Myocyte (in vitro differentiated cells): ENCODE results near the gene ANKS1A. TPM values are rescaled to one million over a fixed set of nuclear protein-coding genes. Genes with fewer than 3 reads are reported as not detected.
"Not testable (repeated sequence)": the region's sequence is repeated elsewhere in the genome, so short reads cannot be mapped to it uniquely, and the experiment has no call there.

Source experiments
- DNase-seq: peaks from one replicate; pipeline ENCODE4 v3.0.0-alpha.2; 2012; ENCODE audit warnings: low read depth
- total RNA-seq: library from RNA; depleted of rRNA; stranded (reverse); fragments of >200 nt; gene quantifications from 2 replicates; pipeline ENCODE4 v1.2.3, GENCODE V29; 2014

Gene ANKS1A
- total RNA-seq, 1 donor from 2014 or later, result 70.6 TPM

GRCh38 chr6:35096129-35096862 is 207.2 kb downstream of the ANKS1A start:
- peak; percentile 90 for DNase-seq

DNA sequence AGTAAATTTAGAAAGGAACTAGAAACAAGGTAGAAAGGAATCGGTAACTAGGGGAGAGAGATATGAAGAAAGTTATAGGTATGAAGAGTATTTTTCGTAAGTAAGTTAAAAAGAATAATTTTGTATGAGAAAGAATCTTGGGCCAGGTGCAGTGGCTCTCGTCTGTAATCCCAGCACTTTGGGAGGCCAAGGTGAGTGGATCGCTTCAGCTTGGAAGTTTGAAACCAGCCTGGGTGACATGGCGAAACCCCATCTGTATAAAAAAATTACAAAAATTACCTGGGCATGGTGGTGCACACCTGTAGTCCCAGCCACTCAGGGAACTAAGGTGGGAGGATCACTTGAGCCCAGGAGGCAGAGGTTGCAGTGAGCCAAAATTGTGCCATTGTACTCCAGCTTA is 210.1 kb downstream of the ANKS1A start:
- DNase-seq, result no peak

GRCh38 chr6:35105078-35105477 is 216.0 kb downstream of the ANKS1A start:
- DNase-seq, result no peak

DNA sequence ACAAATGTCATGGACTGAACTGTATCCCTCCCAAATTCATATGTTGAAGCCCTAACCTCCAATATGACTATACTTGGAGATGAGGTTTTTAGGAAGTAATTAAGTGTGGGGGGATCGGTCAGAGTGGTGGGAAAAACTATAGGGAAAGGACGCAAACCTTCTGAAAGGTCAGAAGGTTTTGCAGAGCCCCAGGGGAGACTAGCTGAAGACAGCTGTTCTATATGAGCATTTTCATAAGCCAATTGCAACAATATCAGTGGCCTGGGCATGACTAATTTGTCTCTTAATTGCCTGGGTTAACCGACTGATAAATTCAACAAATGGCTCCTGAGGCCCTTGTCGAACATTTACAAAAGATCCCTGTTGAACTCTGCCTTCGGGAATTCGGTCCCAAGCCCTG is 217.0 kb downstream of the ANKS1A start:
- not testable (repeated sequence) for DNase-seq

DNA sequence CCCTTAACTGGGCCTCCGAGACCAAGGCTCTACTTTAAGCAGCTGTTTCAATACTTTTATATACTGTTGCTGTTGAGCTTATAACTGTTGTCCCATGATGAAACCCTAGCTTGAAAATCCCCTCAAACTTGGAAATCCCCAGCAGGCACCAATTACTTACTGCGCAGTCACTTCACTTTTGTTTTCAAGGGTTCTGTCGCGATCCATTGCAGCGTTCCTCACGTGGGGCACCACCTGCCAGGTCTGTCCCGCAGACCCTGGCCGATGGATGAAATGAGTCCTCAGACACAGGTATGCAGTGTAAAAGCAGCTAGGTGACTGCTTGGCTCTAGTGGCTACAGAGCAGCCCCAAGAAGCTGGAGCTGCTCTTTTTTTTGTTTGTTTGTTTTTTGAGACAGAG is 218.2 kb downstream of the ANKS1A start:
- not testable (repeated sequence) for DNase-seq

GRCh38 chr6:35107761-35108160 is 218.7 kb downstream of the ANKS1A start:
- DNase-seq, result not testable (repeated sequence)

GRCh38 chr6:35108309-35108885 is 219.3 kb downstream of the ANKS1A start:
- no peak for DNase-seq

DNA sequence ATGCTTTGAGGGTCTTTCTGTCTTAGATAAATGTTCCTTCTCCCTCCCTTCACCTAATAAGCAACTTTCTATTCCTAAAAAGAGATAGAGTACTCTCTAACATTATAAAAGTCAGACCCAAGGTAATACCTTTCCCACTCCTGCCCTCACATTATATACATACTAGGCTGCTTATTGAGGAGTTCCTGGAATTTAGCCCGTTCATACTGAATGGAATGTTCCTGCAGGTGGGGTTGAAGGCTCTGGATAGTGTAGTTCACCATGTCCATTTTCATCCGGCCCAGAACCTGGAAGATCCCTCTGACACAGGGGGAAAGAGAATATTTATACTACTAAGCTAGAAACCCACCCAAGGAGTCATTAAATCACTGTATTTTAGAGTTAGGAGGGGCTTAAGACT is 231.7 kb downstream of the ANKS1A start:
- DNase-seq, result no peak

DNA sequence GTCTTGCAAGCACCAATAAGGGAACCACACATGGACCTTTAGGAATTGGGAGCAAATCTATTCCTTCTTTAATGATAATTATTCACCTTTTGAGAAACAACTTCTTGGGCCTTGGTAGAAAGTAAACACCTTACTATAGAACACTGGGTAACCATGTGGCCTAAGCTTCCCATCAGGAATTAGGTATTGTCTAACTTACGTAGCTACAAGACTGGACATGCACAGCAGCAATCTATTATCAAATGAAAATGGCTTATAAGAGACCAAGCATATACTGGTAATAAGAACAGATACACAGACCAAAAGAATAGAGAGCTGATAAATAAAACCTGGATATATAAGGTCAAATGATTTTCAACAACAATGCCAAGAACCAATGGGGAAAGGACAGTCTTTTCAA is 235.3 kb downstream of the ANKS1A start:
- no peak for DNase-seq

DNA sequence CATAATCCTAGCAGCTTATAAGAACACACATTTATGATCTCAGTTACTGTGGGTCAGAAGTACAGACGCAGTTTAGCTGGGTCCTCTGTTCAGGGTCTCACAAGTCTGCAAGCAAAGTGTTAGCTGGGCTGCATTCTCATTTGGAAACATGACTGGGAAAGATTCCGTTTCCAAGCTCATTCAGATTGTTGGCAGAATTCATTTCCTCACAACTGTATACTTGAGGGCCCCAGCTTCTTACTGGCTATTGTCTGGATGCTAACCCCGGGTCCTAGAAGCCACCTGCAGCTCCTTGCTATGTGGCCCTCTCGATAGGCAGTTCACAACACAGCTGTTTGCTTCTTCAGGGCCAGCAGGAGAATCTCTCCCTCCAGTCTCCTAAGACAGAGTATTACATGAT is 239.0 kb downstream of the ANKS1A start:
- DNase-seq, result no peak

DNA sequence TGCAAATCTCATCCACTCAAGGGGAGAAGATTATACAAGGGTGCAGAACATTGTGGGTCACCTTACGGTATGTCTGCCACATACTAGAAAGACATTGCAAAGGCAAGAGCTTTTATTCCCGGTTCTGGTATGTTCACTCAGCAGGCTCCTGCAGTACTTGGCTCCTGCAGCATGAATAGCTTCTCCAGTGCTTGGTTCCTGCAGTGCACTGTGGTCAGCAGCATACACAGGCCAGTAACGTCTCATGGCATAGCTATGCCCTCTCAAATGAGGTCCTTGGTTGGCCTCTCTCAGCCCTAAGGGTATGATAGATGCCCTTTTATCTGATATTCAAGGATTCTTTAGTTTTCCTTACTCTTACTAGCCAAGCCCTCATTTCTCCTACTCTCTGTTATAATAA is 239.4 kb downstream of the ANKS1A start:
- peak; percentile 33 for DNase-seq

DNA sequence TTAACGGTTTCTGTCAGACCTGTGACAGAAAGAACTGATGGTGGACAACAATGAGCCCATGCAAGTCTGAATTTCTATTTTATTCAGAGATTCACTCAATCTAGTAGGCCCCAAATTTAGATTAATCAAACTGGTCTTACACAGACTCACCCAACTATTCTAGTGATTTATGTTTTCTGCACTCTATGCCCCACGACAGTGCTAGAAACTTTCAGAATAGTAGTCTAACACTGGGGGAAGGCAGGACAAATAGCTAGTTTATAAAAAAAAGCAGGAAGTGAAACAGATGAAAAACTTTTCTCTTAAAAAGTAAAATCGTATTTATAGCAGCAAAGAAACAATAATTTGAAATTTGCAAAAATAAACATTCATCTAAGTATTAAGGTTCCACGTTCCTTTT is 247.1 kb downstream of the ANKS1A start:
- no peak for DNase-seq

DNA sequence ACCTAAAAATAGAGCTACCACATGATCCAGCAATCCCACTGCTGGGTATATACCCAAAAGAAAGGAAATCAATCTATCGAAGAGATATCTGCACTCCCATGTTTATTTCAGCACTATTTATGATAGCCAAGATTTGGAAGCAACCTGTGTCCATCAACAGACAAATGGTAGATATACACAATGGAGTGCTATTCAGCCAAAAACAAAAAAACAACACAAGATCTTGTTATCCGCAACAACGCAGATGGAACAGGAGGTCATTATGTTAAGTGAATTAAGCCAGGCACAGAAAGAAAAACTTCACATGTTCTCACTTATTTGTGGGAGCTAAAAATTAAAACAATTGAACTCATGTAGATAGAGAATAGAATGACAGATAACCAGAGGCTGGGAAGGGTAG is 249.1 kb downstream of the ANKS1A start:
- not testable (repeated sequence) for DNase-seq

- DNase-seq, result no peak
These were observed 250.4 kb downstream of the ANKS1A start for GRCh38 chr6:35139470-35139869.

- peak; percentile 66 for DNase-seq
These were observed 251.0 kb downstream of the ANKS1A start for GRCh38 chr6:35139924-35140638.

DNA sequence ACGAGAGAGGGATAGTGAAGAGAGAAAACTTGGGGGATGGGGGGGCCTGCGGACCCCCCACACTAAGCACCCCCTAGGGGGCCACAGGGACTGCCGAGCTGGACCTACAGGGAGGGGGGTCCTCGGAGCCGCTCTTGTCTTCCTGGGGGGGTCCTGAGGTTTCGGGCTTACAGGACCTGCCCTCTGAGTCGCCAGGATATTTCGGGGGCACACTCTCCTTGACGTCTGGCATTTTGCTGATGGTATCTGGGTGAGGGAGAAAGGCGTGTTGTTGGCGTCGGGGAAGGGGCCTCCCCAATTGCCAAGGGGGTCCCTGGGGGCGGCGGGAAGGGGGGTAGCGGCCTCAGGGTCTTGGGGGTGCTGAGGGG is 251.6 kb downstream of the ANKS1A start:
- no peak for DNase-seq

Other genes with a start within 250 kb of the ANKS1A start
- 39.0 and 46.7 TPM in 2 replicates for gene ILRUN, start 192.5 kb upstream of the ANKS1A start, total RNA-seq
- 49.3 and 72.5 TPM in 2 replicates for gene SNRPC, start 131.8 kb upstream of the ANKS1A start, total RNA-seq
- 6.3 and 7.2 TPM in 2 replicates for gene BLTP3A, start 97.2 kb upstream of the ANKS1A start, total RNA-seq
- gene TAF11, start 1.2 kb upstream of the ANKS1A start, total RNA-seq, result 33.1 and 38.6 TPM in 2 replicates